Suprapubic skin (tissue), 4 donors: ENCODE measurements around the gene PLA2G4F.
A peak's percentile ranks its signal among the peaks of the same experiment; 100 is the strongest.

Experiments
- CTCF ChIP-seq, 2 donors: fragments of 200-600 bp in 1 of 2; fragments of 450-650 bp in 1 of 2; sonication (generic) in 1 of 2; IDR thresholded peaks; one replicate each; pipeline ENCODE4 v1.5.1; 2016 to 2019; ENCODE audit warnings: antibody characterized with exemption in 2 of 2, mild to moderate bottlenecking in 1 of 2, moderate library complexity in 1 of 2
- EP300 ChIP-seq: sonication (generic); formaldehyde crosslinking; IDR thresholded peaks from one replicate; pipeline ENCODE4 v1.6.1; 2017; ENCODE audit warnings: antibody characterized with exemption
- POLR2A ChIP-seq, 2 donors: fragments of 450-650 bp; IDR thresholded peaks; one replicate each; pipeline ENCODE4 v1.6.1; 2017; ENCODE audit warnings: antibody characterized with exemption in 2 of 2, mild to moderate bottlenecking in 2 of 2, moderate library complexity in 2 of 2
- POLR2AphosphoS5 ChIP-seq, 3 donors: sonication (generic); formaldehyde crosslinking; IDR thresholded peaks; one replicate each; pipeline ENCODE4 v1.6.1; 2017; ENCODE audit warnings: antibody characterized with exemption in 3 of 3

- TF ChIP-seq CTCF (IDR thresholded peaks at IDR 0.05) (peak in 1 of 2 donors; percentile 38), POLR2A (IDR thresholded peaks at IDR 0.05) (no peak), POLR2AphosphoS5 (IDR thresholded peaks at IDR 0.05) (no peak), EP300 (no peak)
These were observed 18.8 kb downstream of the PLA2G4F start for GRCh38 chr15:42137461-42138261.
